Endodermal cell (in vitro differentiated cells): ENCODE measurements around the gene QPCT. TPM values are rescaled to one million over a fixed set of nuclear protein-coding genes. Genes with fewer than 3 reads are reported as not detected.

Source experiments
- DNase-seq: peaks from one replicate; pipeline ENCODE4 v3.0.0-alpha.2; 2017
- H3K27ac ChIP-seq: 2 replicates; pipeline ENCODE4 v1.5.1; 2013; ENCODE audit warnings: mild to moderate bottlenecking, low read depth, low read length, moderate library complexity
- H3K27me3 ChIP-seq: 2 replicates; pipeline ENCODE4 v1.6.1; 2013; ENCODE audit warnings: mild to moderate bottlenecking, low read length, moderate library complexity; ENCODE audit not compliant: insufficient read depth, control insufficient read depth, poor library complexity, severe bottlenecking
- H3K36me3 ChIP-seq: 2 replicates; pipeline ENCODE4 v1.7.0; 2013; ENCODE audit warnings: mild to moderate bottlenecking, low read length, moderate library complexity; ENCODE audit not compliant: control insufficient read depth, insufficient read depth
- H3K4me1 ChIP-seq: one replicate; pipeline ENCODE4 v1.7.0; 2013; ENCODE audit warnings: low read length; ENCODE audit not compliant: control insufficient read depth, insufficient read depth
- H3K4me3 ChIP-seq: 2 replicates; pipeline ENCODE4 v1.5.1; 2013; ENCODE audit warnings: mild to moderate bottlenecking, low read length, moderate library complexity
- H3K9ac ChIP-seq: 2 replicates; pipeline ENCODE4 v1.6.1; 2013; ENCODE audit warnings: mild to moderate bottlenecking, low read length, moderate library complexity; ENCODE audit not compliant: poor library complexity, severe bottlenecking; ENCODE audit errors: extremely low read depth
- H3K9me3 ChIP-seq: 2 replicates; pipeline ENCODE4 v1.6.1; 2013; ENCODE audit warnings: mild to moderate bottlenecking, low read length, moderate library complexity; ENCODE audit not compliant: control insufficient read depth
- H3K27ac Mint-ChIP-seq: 2 replicates; pipeline ENCODE4 v1.8.0; 2020; ENCODE audit warnings: mixed read lengths
- H3K27me3 Mint-ChIP-seq: 2 replicates; pipeline ENCODE4 v1.8.0; 2021; ENCODE audit warnings: mild to moderate bottlenecking, mixed read lengths; ENCODE audit not compliant: insufficient read depth
- H3K36me3 Mint-ChIP-seq: 2 replicates; pipeline ENCODE4 v1.8.0; 2020; ENCODE audit warnings: low read depth, mixed read lengths
- H3K4me1 Mint-ChIP-seq: 2 replicates; pipeline ENCODE4 v1.8.0; 2020; ENCODE audit warnings: mixed read lengths
- H3K4me3 Mint-ChIP-seq: 2 replicates; pipeline ENCODE4 v1.8.0; 2020; ENCODE audit warnings: mild to moderate bottlenecking, moderate library complexity, mixed read lengths
- H3K9me3 Mint-ChIP-seq: 2 replicates; pipeline ENCODE4 v1.8.0; 2020; ENCODE audit warnings: mild to moderate bottlenecking, mixed read lengths
- CTCF ChIP-seq: fragments of 200-600 bp; sonication (generic); conservative IDR thresholded peaks from 2 replicates; pipeline ENCODE4 v1.5.0; 2021; ENCODE audit warnings: antibody characterized with exemption, mild to moderate bottlenecking
- WGBS, 2 experiments: methylation state at CpG; one replicate each; pipeline versions ENCODE4 v1.1.5 to v1.1.7; 2013; ENCODE audit warnings: missing lambda C conversion rate in 2 of 2, mixed read lengths in 1 of 2; ENCODE audit not compliant: insufficient coverage in 1 of 2, insufficient read length in 1 of 2; 5-methylcytosine and 5-hydroxymethylcytosine counted together
- total RNA-seq, 2 donors: library from RNA; stranded (reverse); fragmentation: NEBNext Ultra II Directional in 1 of 2; extraction: Animal tissue kit (Norgen Biotek cat#: 25700) in 1 of 2; gene quantifications; 2 replicates in 1 of 2; 3 replicates in 1 of 2; pipeline ENCODE4 v1.2.1, GENCODE V29; 2021

Gene QPCT
- total RNA-seq, 2 donors from 2014 or later, result 15.9 to 17.7 TPM

GRCh38 chr2:37335604-37336003 lies 8.8 kb upstream of the QPCT start:
- H3K27me3 Mint-ChIP-seq, result no peaks in the 10 kb centered on the region
- H3K4me3 Mint-ChIP-seq, result no peak overlapping the region
- Histone ChIP-seq H3K27me3 (no peaks in the 10 kb centered on the region), H3K9ac (no peak overlapping the region), H3K27ac (no peak overlapping the region), H3K36me3 (no peaks in the 10 kb centered on the region), H3K4me3 (no peak overlapping the region), H3K4me1 (no peaks in the 10 kb centered on the region), H3K9me3 (no peaks in the 10 kb centered on the region)
- H3K27ac Mint-ChIP-seq, result no peak overlapping the region
- no peak for TF ChIP-seq CTCF
- peaks cover 13% of the 10 kb centered on the region for H3K4me1 Mint-ChIP-seq
- no peaks in the 10 kb centered on the region for H3K9me3 Mint-ChIP-seq
- 100% methylated on average over 1 of the region's 2 CpGs; no CpG with 5 or more reads in 1 of the 2 experiments for WGBS, 2 experiments
- no peak for DNase-seq
- H3K36me3 Mint-ChIP-seq, result no peaks in the 10 kb centered on the region

- Mint-ChIP-seq H3K36me3 (no peaks in the 10 kb centered on the region), H3K4me1 (peaks cover 17% of the 10 kb centered on the region), H3K27me3 (no peaks in the 10 kb centered on the region), H3K9me3 (no peaks in the 10 kb centered on the region), H3K4me3 (no peak overlapping the region), H3K27ac (no peak overlapping the region)
- Histone ChIP-seq H3K4me3 (no peak overlapping the region), H3K4me1 (no peaks in the 10 kb centered on the region), H3K9me3 (no peaks in the 10 kb centered on the region), H3K27ac (no peak overlapping the region), H3K27me3 (no peaks in the 10 kb centered on the region), H3K36me3 (no peaks in the 10 kb centered on the region), H3K9ac (no peak overlapping the region)
- DNase-seq, result no peak
- 93% methylated on average over 4 to 7 of the region's 7 CpGs for WGBS, 2 experiments
- TF ChIP-seq CTCF, result no peak
These were observed 6.7 kb upstream of the QPCT start for GRCh38 chr2:37337620-37338280.

GRCh38 chr2:37338933-37339332 lies 5.5 kb upstream of the QPCT start:
- no peaks in the 10 kb centered on the region for H3K27me3 Mint-ChIP-seq
- Histone ChIP-seq H3K36me3 (no peaks in the 10 kb centered on the region), H3K9ac (no peak overlapping the region), H3K4me1 (peaks cover 9% of the 10 kb centered on the region), H3K9me3 (no peaks in the 10 kb centered on the region), H3K27ac (no peak overlapping the region), H3K27me3 (no peaks in the 10 kb centered on the region), H3K4me3 (no peak overlapping the region)
- no peak overlapping the region for H3K27ac Mint-ChIP-seq
- DNase-seq, result no peak
- H3K9me3 Mint-ChIP-seq, result no peaks in the 10 kb centered on the region
- TF ChIP-seq CTCF, result no peak
- H3K4me1 Mint-ChIP-seq, result peaks cover 29% of the 10 kb centered on the region
- WGBS, 2 experiments, result 95 to 100% methylated on average over 1 to 4 of the region's 4 CpGs
- H3K36me3 Mint-ChIP-seq, result no peaks in the 10 kb centered on the region
- H3K4me3 Mint-ChIP-seq, result no peak overlapping the region
